GM19452 (cell line): ENCODE data around the gene SCYGR2.
A peak's percentile ranks its signal among the peaks of the same experiment; 100 is the strongest.

Source experiments
- ATAC-seq: cut with Tn5 transposase; IDR thresholded peaks from one replicate; pipeline ENCODE4 v1.9.1; 2021; ENCODE audit not compliant: unreplicated experiment

Gene SCYGR2

GRCh38 chr2:227612546-227613271 is 14.0 kb downstream of the SCYGR2 start:
- ATAC-seq = no peak

GRCh38 chr2:227613272-227613660 is 14.6 kb downstream of the SCYGR2 start:
- no peak for ATAC-seq

GRCh38 chr2:227614246-227614645 is 15.6 kb downstream of the SCYGR2 start:
- ATAC-seq = no peak

GRCh38 chr2:227614740-227615139 is 16.0 kb downstream of the SCYGR2 start, which contains the start of gene SCYGR3:
Gene SCYGR3, minus strand, starts transcription at chr2:227614840. Its CDS starts 0 bp downstream, at chr2:227614840.
- ATAC-seq = no peak

GRCh38 chr2:227615181-227615580 is 16.5 kb downstream of the SCYGR2 start:
- no peak for ATAC-seq

- ATAC-seq = no peak
These were observed 17.2 kb downstream of the SCYGR2 start for GRCh38 chr2:227615906-227616305.

- no peak for ATAC-seq
These were observed 17.9 kb downstream of the SCYGR2 start for GRCh38 chr2:227616631-227617030.

GRCh38 chr2:227617316-227618230 is 18.9 kb downstream of the SCYGR2 start, which contains the start of gene SCYGR4:
Gene SCYGR4, plus strand, starts transcription at chr2:227617498. Its CDS starts 0 bp downstream, at chr2:227617498.
- ATAC-seq = no peak

GRCh38 chr2:227623226-227623625 is 24.5 kb downstream of the SCYGR2 start:
- ATAC-seq = no peak

- no peak for ATAC-seq
These were observed 26.7 kb downstream of the SCYGR2 start for GRCh38 chr2:227625420-227625819.

GRCh38 chr2:227626580-227627151 is 28.0 kb downstream of the SCYGR2 start:
- no peak for ATAC-seq

GRCh38 chr2:227627769-227628168 is 29.1 kb downstream of the SCYGR2 start:
- ATAC-seq = peak; percentile 84

GRCh38 chr2:227629435-227629834 is 30.7 kb downstream of the SCYGR2 start:
- no peak for ATAC-seq

- ATAC-seq = no peak
These were observed 31.6 kb downstream of the SCYGR2 start for GRCh38 chr2:227630322-227630721.

GRCh38 chr2:227632827-227633226 is 34.1 kb downstream of the SCYGR2 start:
- ATAC-seq = no peak

- ATAC-seq = no peak
These were observed 35.5 kb downstream of the SCYGR2 start for GRCh38 chr2:227634201-227634600.

- ATAC-seq = no peak
These were observed 44.0 kb downstream of the SCYGR2 start for GRCh38 chr2:227642656-227643055.

GRCh38 chr2:227643990-227644551 is 45.4 kb downstream of the SCYGR2 start:
- ATAC-seq = no peak
